Measurements from ENCODE around the gene GNAZ. TPM values are rescaled to one million over a fixed set of nuclear protein-coding genes. Genes with fewer than 3 reads are reported as not detected.
"Not testable (repeated sequence)": the region's sequence is repeated elsewhere in the genome, so short reads cannot be mapped to it uniquely, and the experiment has no call there.

GNAZ gene
- total RNA-seq, 4 donors from 2014 or later: 2.7 to 14.7 (median 7.8) TPM

- Histone ChIP-seq H3K27me3 (no peaks in the 10 kb centered on the region), H3K36me3 (no peaks in the 10 kb centered on the region), H3K4me3 (no peak overlapping the region), H3K27ac (no peak overlapping the region), H3K4me1 (no peaks in the 10 kb centered on the region), H3K9me3 (no peaks in the 10 kb centered on the region)
- in situ Hi-C loops (cut with MboI; ENCODE audit: low pct_ligation_motif_present in 1 of 4, low pct_unique_long_range_greater_than_20kb in 1 of 4, low sequenced_read_pairs in 3 of 4) (no loop called here), intact Hi-C loops (cut with DNase I; ENCODE audit: low total_unique reads) (no loop called here)
- no peak for DNase-seq
- TF ChIP-seq EP300 (IDR thresholded peaks at IDR 0.05; ENCODE audit: low read depth) (no peak), CTCF (IDR thresholded peaks at IDR 0.05) (no peak), POLR2AphosphoS5 (IDR thresholded peaks at IDR 0.05) (no peak), POLR2A (IDR thresholded peaks at IDR 0.05) (no peak)
- WGBS, 2 donors (ENCODE audit: low coverage in 1 of 2): 90 to 92% methylated on average over 4 to 10 of the region's 10 CpGs
These were observed 43.5 kb upstream of the GNAZ start for GRCh38 chr22:23026777-23027176.

DNA sequence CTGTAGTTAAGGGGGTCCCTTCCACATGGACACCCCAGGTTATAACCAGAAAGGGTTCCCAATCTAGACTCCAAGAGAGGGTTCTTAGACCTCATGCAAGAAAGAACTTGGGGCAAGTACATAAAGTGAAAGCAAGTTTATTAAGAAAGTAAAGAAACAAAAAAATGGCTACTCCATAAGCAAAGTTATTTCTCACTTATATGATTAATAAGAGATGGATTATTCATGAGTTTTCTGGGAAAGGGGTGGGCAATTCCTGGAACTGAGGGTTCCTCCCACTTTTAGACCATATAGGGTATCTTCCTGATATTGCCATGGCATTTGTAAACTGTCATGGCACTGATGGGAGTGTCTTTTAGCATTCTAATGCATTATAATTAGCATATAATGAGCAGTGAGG, 42.5 kb upstream of the GNAZ start:
- H3K9me3 ChIP-seq; H3K36me3 ChIP-seq; intact Hi-C loops (cut with DNase I; ENCODE audit: low total_unique reads); H3K27me3 ChIP-seq; DNase-seq; H3K27ac ChIP-seq; H3K4me1 ChIP-seq; in situ Hi-C loops (cut with MboI; ENCODE audit: low pct_ligation_motif_present in 1 of 4, low pct_unique_long_range_greater_than_20kb in 1 of 4, low sequenced_read_pairs in 3 of 4); H3K4me3 ChIP-seq: not testable (repeated sequence)

DNA sequence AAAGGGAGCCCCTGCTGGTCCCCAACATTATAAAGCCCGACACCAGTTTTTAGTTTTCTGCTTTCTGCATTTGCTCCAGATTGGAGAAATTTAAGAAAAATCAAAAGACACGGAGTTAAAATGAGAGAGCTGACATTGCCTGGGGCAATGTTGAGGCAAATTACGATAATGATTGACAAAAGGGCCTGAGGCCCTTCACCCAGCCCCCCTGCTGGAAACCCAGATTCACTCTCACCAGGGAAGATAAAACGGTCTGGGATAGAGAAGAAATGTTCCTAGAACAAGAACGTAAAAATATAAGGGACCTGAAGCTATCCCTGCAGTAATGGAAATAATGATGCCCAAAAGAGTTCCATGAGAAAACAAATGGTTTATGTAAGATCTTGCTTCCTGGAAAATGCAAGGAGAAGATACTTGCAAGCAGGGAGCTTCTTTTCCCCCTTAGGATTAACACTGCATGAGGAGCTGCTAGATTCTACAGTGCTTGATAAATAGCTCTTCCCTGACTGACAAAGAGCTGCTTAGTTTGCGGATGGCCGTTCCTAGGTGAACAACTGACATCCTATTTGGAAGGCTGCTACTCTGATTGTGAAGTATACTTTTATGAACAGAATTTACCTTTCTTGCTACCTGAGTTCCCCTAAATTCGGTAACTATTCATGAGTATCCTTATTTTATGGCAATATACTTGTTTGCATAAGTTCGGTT, 40.6 kb upstream of the GNAZ start:
- TF ChIP-seq EP300 (IDR thresholded peaks at IDR 0.05; ENCODE audit: low read depth) (no peak), CTCF (IDR thresholded peaks at IDR 0.05) (no peak), POLR2AphosphoS5 (IDR thresholded peaks at IDR 0.05) (no peak), POLR2A (IDR thresholded peaks at IDR 0.05) (no peak)
- Histone ChIP-seq H3K4me1 (no peaks in the 10 kb centered on the region), H3K9me3 (no peaks in the 10 kb centered on the region), H3K36me3 (no peaks in the 10 kb centered on the region), H3K4me3 (no peak overlapping the region), H3K27me3 (no peaks in the 10 kb centered on the region), H3K27ac (no peak overlapping the region)
- in situ Hi-C loops (cut with MboI; ENCODE audit: low pct_ligation_motif_present in 1 of 4, low pct_unique_long_range_greater_than_20kb in 1 of 4, low sequenced_read_pairs in 3 of 4) (no loop called here), intact Hi-C loops (cut with DNase I; ENCODE audit: low total_unique reads) (no loop called here)
- 60 to 77% methylated on average over 5 to 9 of the region's 9 CpGs for whole genome bisulfite sequencing, 2 donors (ENCODE audit: low coverage in 1 of 2)
- DNase-seq: no peak

GRCh38 chr22:23031381-23031780, 38.9 kb upstream of the GNAZ start:
- Histone ChIP-seq H3K27me3 (no peaks in the 10 kb centered on the region), H3K9me3 (no peaks in the 10 kb centered on the region), H3K4me1 (no peaks in the 10 kb centered on the region), H3K4me3 (no peak overlapping the region), H3K27ac (no peak overlapping the region), H3K36me3 (no peaks in the 10 kb centered on the region)
- intact Hi-C loops (cut with DNase I; ENCODE audit: low total_unique reads) (no loop called here), in situ Hi-C loops (cut with MboI; ENCODE audit: low pct_ligation_motif_present in 1 of 4, low pct_unique_long_range_greater_than_20kb in 1 of 4, low sequenced_read_pairs in 3 of 4) (no loop called here)
- no peak for DNase-seq
- 81% methylated on average over 4 of the region's 4 CpGs; no CpG with 5 or more reads in 1 of the 2 donors for WGBS, 2 donors (ENCODE audit: low coverage in 1 of 2)
- no peak for TF ChIP-seq POLR2A (IDR thresholded peaks at IDR 0.05)

DNA sequence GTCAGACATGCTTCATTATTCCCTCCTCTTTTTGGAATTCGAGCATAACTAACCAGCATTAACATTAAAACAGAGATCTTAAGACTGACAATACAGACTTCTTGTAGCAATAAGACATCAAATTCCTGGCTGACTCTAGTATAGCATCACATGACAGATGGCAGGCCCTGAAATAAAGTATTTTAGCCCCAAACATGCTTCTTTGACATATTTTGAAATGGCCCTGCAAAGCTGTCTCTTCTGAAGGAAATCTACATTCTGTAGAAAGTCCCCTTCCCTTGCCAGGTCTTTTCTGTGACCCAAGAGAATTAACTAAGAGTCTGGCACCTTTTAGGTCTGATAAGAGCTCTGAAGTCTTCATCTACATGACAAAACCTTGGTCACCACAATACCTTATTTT, 38.5 kb upstream of the GNAZ start:
- Histone ChIP-seq H3K9me3 (no peaks in the 10 kb centered on the region), H3K36me3 (no peaks in the 10 kb centered on the region), H3K27ac (no peak overlapping the region), H3K4me1 (no peaks in the 10 kb centered on the region), H3K4me3 (no peak overlapping the region), H3K27me3 (no peaks in the 10 kb centered on the region)
- TF ChIP-seq CTCF (IDR thresholded peaks at IDR 0.05) (no peak), EP300 (IDR thresholded peaks at IDR 0.05; ENCODE audit: low read depth) (no peak), POLR2AphosphoS5 (IDR thresholded peaks at IDR 0.05) (no peak), POLR2A (IDR thresholded peaks at IDR 0.05) (no peak)
- no peak for DNase-seq
- 43 to 79% methylated on average over 1 of the region's 1 CpG for WGBS, 2 donors (ENCODE audit: low coverage in 1 of 2)
- in situ Hi-C loops (cut with MboI; ENCODE audit: low pct_ligation_motif_present in 1 of 4, low pct_unique_long_range_greater_than_20kb in 1 of 4, low sequenced_read_pairs in 3 of 4): no loop called here
- intact Hi-C loops (cut with DNase I; ENCODE audit: low total_unique reads): no loop called here

Data from transverse colon (tissue), 4 donors.